DND-41 (cell line): ENCODE results near the gene KLHL18.

Experiments used
- ATAC-seq: fragments of 200-7000 bp; cut with Tn5 transposase; 3 replicates; pipeline ENCODE4 v1.9.1; 2021; ENCODE audit warnings: low read depth; ENCODE audit not compliant: insufficient read depth
- DNase-seq: peaks from one replicate; pipeline ENCODE4 v3.0.0-alpha.2; 2020
- H2AFZ ChIP-seq: 2 replicates; pipeline ENCODE4 v1.6.0; 2012; ENCODE audit warnings: low read depth, low read length
- H3K27ac ChIP-seq: 2 replicates; pipeline ENCODE4 v1.5.1; 2012; ENCODE audit warnings: low read length, inconsistent platforms
- H3K27me3 ChIP-seq: fragments of 200-600 bp; sonication (generic); 2 replicates; pipeline ENCODE4 v1.6.0; 2012; ENCODE audit warnings: low read length, mild to moderate bottlenecking, inconsistent platforms; ENCODE audit not compliant: insufficient read depth, poor library complexity
- H3K36me3 ChIP-seq: 2 replicates; pipeline ENCODE4 v1.5.1; 2012; ENCODE audit warnings: low read length, inconsistent platforms; ENCODE audit not compliant: insufficient read depth
- H3K4me1 ChIP-seq: 2 replicates; pipeline ENCODE4 v1.5.1; 2012; ENCODE audit warnings: mild to moderate bottlenecking, low read length; ENCODE audit not compliant: insufficient read depth
- H3K4me2 ChIP-seq: 2 replicates; pipeline ENCODE4 v1.6.0; 2012; ENCODE audit warnings: mild to moderate bottlenecking, moderate library complexity, low read length, inconsistent platforms; ENCODE audit not compliant: insufficient read depth
- H3K4me3 ChIP-seq, 2 experiments: fragments of 200-600 bp in 1 of 2; shearing (Covaris generic) in 1 of 2; 2 replicates each; pipeline ENCODE4 v1.5.1; 2012 to 2016; ENCODE audit warnings: inconsistent platforms in 2 of 2, low read length in 2 of 2, mild to moderate bottlenecking in 2 of 2, low read depth in 1 of 2, moderate library complexity in 1 of 2
- H3K79me2 ChIP-seq: 2 replicates; pipeline ENCODE4 v1.6.0; 2012; ENCODE audit warnings: low read length, inconsistent platforms; ENCODE audit not compliant: insufficient read depth
- H3K9ac ChIP-seq: 2 replicates; pipeline ENCODE4 v1.6.0; 2012; ENCODE audit warnings: low read depth, mild to moderate bottlenecking, inconsistent platforms, low read length, moderate library complexity
- H3K9me3 ChIP-seq: 2 replicates; pipeline ENCODE4 v1.5.1; 2012; ENCODE audit warnings: low read length, moderate library complexity, mild to moderate bottlenecking, inconsistent platforms; ENCODE audit not compliant: insufficient read depth, severe bottlenecking
- H4K20me1 ChIP-seq: 2 replicates; pipeline ENCODE4 v1.6.0; 2012; ENCODE audit warnings: low read length; ENCODE audit not compliant: insufficient read depth
- CTCF ChIP-seq: IDR thresholded peaks from 2 replicates; pipeline ENCODE4 v1.5.1; 2012; ENCODE audit warnings: borderline replicate concordance, low read length, moderate library complexity, mild to moderate bottlenecking; ENCODE audit not compliant: poor library complexity, severe bottlenecking; ENCODE audit errors: extremely low read depth
- EZH2 ChIP-seq: IDR thresholded peaks from 3 replicates; pipeline ENCODE4 v1.6.1; 2012; ENCODE audit warnings: borderline replicate concordance, low read depth, mild to moderate bottlenecking, moderate library complexity, low read length, inconsistent platforms; ENCODE audit not compliant: severe bottlenecking

KLHL18 gene

DNA sequence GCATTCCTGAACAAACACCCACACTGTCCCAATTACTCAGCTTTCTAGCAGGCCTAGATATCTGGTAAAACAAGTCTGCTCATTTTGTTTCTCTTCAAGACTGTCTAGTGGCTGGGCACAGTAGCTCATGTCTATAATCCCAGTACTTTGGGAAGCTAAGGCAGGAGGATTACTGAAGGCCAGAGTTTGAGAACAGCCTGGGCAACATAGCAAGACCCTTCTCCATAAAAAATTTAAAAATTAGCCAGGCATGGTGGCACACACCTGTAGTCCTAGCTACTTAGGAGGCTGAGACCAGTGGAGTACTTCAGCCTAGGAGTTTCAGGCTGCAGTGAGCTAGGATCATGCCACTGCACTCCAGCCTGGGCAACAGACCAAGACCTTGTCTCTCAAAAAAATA, 91.8 kb downstream of the KLHL18 start:
- H3K9me3 ChIP-seq: no peaks in the 10 kb centered on the region
- no peak overlapping the region for H2AFZ ChIP-seq
- no peaks in the 10 kb centered on the region for H3K36me3 ChIP-seq
- no peak overlapping the region for H3K27ac ChIP-seq
- DNase-seq: no peak
- no peak for ATAC-seq
- no peak overlapping the region for H3K9ac ChIP-seq
- peaks cover 3% of the 10 kb centered on the region for H3K79me2 ChIP-seq
- H3K4me3 ChIP-seq: no peak overlapping the region
- H3K4me2 ChIP-seq: no peak overlapping the region
- H4K20me1 ChIP-seq: no peaks in the 10 kb centered on the region
- peaks cover 8% of the 10 kb centered on the region for H3K4me1 ChIP-seq
- H3K27me3 ChIP-seq: no peaks in the 10 kb centered on the region
- TF ChIP-seq EZH2 (no peak), CTCF (no peak)

DNA sequence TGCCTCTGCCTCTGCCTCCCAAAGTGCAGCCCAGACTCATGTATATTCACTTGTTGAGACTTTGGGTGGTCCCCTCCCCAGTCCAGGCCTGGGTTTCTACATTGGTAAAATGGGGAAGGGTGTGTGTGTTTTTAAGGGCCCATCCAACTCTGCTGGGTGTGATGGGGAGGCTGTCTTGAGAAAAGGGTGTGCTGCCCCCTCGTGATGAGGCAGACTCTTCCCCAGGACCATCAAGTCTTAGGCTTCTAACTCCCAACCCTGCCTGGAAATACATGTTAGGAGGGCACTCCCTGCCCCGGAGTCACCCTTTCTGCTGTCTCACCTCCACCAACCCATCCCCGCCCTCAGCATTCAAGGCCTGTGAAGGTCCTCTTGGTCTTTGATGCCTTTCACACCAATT, 93.6 kb downstream of the KLHL18 start:
- Histone ChIP-seq H4K20me1 (no peaks in the 10 kb centered on the region; the same call in 1 of the 2 replicates), H3K4me3 (no peak overlapping the region), H3K9me3 (no peaks in the 10 kb centered on the region), H3K27me3 (no peaks in the 10 kb centered on the region), H3K27ac (no peak overlapping the region), H3K4me2 (no peak overlapping the region), H3K9ac (no peak overlapping the region), H3K79me2 (peaks cover 18% of the 10 kb centered on the region), H3K36me3 (no peaks in the 10 kb centered on the region; the same call in 1 of the 2 replicates), H3K4me1 (peaks cover 15% of the 10 kb centered on the region), H2AFZ (no peak overlapping the region)
- DNase-seq (no peak), ATAC-seq (no peak)
- TF ChIP-seq CTCF (no peak), EZH2 (no peak)

GRCh38 chr3:47377186-47377585, 94.4 kb downstream of the KLHL18 start:
- Histone ChIP-seq H3K27ac (no peak overlapping the region), H2AFZ (no peak overlapping the region), H3K9ac (no peak overlapping the region), H3K79me2 (peaks cover 26% of the 10 kb centered on the region), H3K4me1 (peaks cover 22% of the 10 kb centered on the region), H3K27me3 (no peaks in the 10 kb centered on the region), H3K4me3 (no peak overlapping the region), H3K9me3 (no peaks in the 10 kb centered on the region), H3K36me3 (no peaks in the 10 kb centered on the region; the same call in 1 of the 2 replicates), H3K4me2 (no peak overlapping the region), H4K20me1 (peaks cover 7% of the 10 kb centered on the region; the same call in 1 of the 2 replicates)
- ATAC-seq (no peak), DNase-seq (no peak)
- no peak for TF ChIP-seq EZH2
- TF ChIP-seq CTCF: no peak

DNA sequence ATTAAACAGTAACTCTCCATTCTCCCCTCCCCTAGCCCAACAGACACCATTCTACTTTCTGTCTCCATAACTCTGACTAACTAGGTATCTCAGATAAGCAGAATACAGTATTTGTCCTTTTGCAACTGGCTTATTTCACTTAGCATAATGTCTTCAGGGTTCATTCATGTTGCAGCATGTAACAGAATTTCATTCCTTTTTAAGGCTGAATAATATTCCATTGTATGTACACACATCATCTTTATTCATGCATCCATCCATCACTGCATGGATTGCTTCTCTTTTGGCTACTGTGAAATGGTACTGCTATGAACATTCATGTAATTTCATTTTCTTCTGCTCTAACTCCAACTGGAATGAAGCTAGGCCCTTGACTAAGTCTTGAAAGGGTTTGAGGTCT, 96.1 kb downstream of the KLHL18 start:
- H3K4me2 ChIP-seq: peak overlapping the region; percentile 67; the same call in 1 of the 2 replicates
- no peaks in the 10 kb centered on the region for H3K27me3 ChIP-seq
- no peak overlapping the region for H2AFZ ChIP-seq
- peaks cover 42% of the 10 kb centered on the region for H3K79me2 ChIP-seq
- no peak for DNase-seq
- H3K4me1 ChIP-seq: peaks cover 37% of the 10 kb centered on the region
- H3K9me3 ChIP-seq: no peaks in the 10 kb centered on the region
- ATAC-seq: no peak
- peaks cover 9% of the 10 kb centered on the region for H3K36me3 ChIP-seq
- no peak for TF ChIP-seq CTCF
- no peak for TF ChIP-seq EZH2
- peaks cover 18% of the 10 kb centered on the region for H4K20me1 ChIP-seq
- H3K4me3 ChIP-seq: no peak overlapping the region
- H3K9ac ChIP-seq: no peak overlapping the region
- H3K27ac ChIP-seq: no peak overlapping the region
